ENCODE results near the gene ADAMTSL5. TPM values are rescaled to one million over a fixed set of nuclear protein-coding genes. Genes with fewer than 3 reads are reported as not detected.

Gene ADAMTSL5
- total and polyA plus RNA-seq, 4 experiments from 2014 or later: 1.5 to 3.6 (median 2.4) TPM

- DNase-seq: peak in 1 of 5 donors; percentile 18
- intact Hi-C loops (cut with micrococcal nuclease): no loop called here
- peaks cover 3 to 18% (median 10%) of the 10 kb centered on the region in 4 donors for H3K4me1 Mint-ChIP-seq
- peaks cover 0 to 3% of the 10 kb centered on the region in 2 donors for H3K36me3 Mint-ChIP-seq
- peaks cover 0 to 1% (median 0%) of the 10 kb centered on the region in 8 donors for H3K9me3 Mint-ChIP-seq
- Histone ChIP-seq H3K4me3 (ENCODE audit: low read length in 2 of 2) (no peak overlapping the region), H3K4me1 (ENCODE audit: insufficient read depth, low read length) (peaks cover 15% of the 10 kb centered on the region), H3K27me3 (ENCODE audit: insufficient read depth, low read length) (no peaks in the 10 kb centered on the region), H3K27ac (ENCODE audit: low read depth, low read length) (no peak overlapping the region), H3K9me3 (ENCODE audit: control insufficient read depth in 1 of 2, low read length in 2 of 2) (no peaks in the 10 kb centered on the region), H3K36me3 (ENCODE audit: insufficient read depth, low read length) (no peaks in the 10 kb centered on the region)
- CTCF ChIA-PET (ENCODE audit: partially characterized antibody): no interaction called here
- H3K4me3 Mint-ChIP-seq: peak overlapping the region in 1 of 8 donors; percentile 81
- H3K27ac Mint-ChIP-seq: peak overlapping the region in 2 of 7 donors; percentile 17 to 64
- H3K27me3 Mint-ChIP-seq: peaks cover 0 to 3% of the 10 kb centered on the region in 2 donors
- POLR2A ChIA-PET (ENCODE audit: partially characterized antibody): no interaction called here
Observed at GRCh38 chr19:1492474-1493006, 20.3 kb downstream of the ADAMTSL5 start.

- intact Hi-C loops (cut with micrococcal nuclease): loop anchor here (2.0 kb wide), 1 partner anchor 161 kb away; the partner anchor contains the start of gene TCF3
- H3K4me3 Mint-ChIP-seq: peak overlapping the region; percentile 62 to 84 (median 75)
- DNase-seq: peak in 1 of 5 donors; percentile 23
- H3K9me3 Mint-ChIP-seq: peaks cover 0 to 1% (median 0%) of the 10 kb centered on the region in 8 donors
- peak overlapping the region in 4 of 7 donors; percentile 36 to 74 (median 50) for H3K27ac Mint-ChIP-seq
- H3K27me3 Mint-ChIP-seq: peaks cover 0 to 3% of the 10 kb centered on the region in 2 donors
- H3K36me3 ChIP-seq (ENCODE audit: insufficient read depth, low read length): no peaks in the 10 kb centered on the region
- peaks cover 3 to 18% (median 10%) of the 10 kb centered on the region in 4 donors for H3K4me1 Mint-ChIP-seq
- ChIA-PET POLR2A (ENCODE audit: partially characterized antibody) (no interaction called here), CTCF (ENCODE audit: partially characterized antibody) (interaction anchor here (1.0 to 1.2 kb wide), 2 partner anchors 12 to 17 kb away, joined by 3 to 4 read pairs; no protein-coding TSS in a partner anchor)
- no peaks in the 10 kb centered on the region for H3K27me3 ChIP-seq (ENCODE audit: insufficient read depth, low read length)
- no peaks in the 10 kb centered on the region for H3K9me3 ChIP-seq (ENCODE audit: control insufficient read depth in 1 of 2, low read length in 2 of 2)
- H3K27ac ChIP-seq (ENCODE audit: low read depth, low read length): no peak overlapping the region
- no peak overlapping the region for H3K4me3 ChIP-seq (ENCODE audit: low read length in 2 of 2)
- H3K4me1 ChIP-seq (ENCODE audit: insufficient read depth, low read length): peaks cover 15% of the 10 kb centered on the region
- peaks cover 0 to 3% of the 10 kb centered on the region in 2 donors for H3K36me3 Mint-ChIP-seq
Observed at GRCh38 chr19:1491849-1492170, 21.0 kb downstream of the ADAMTSL5 start.

GRCh38 chr19:1491114-1491848, 21.5 kb downstream of the ADAMTSL5 start, which contains the start of gene REEP6:
REEP6 (plus strand) TSS chr19:1491181; CDS start chr19:1491270, 89 bp downstream.
- Histone ChIP-seq H3K4me3 (ENCODE audit: low read length in 2 of 2) (peak within 1 kb of the TSS; percentile 34 to 58), H3K27me3 (ENCODE audit: insufficient read depth, low read length) (no peaks in the 10 kb centered on the region), H3K27ac (ENCODE audit: low read depth, low read length) (peak within 1 kb of the TSS; percentile 51), H3K9me3 (ENCODE audit: control insufficient read depth in 1 of 2, low read length in 2 of 2) (no peaks in the 10 kb centered on the region), H3K36me3 (ENCODE audit: insufficient read depth, low read length) (no peaks in the 10 kb centered on the region), H3K4me1 (ENCODE audit: insufficient read depth, low read length) (peaks cover 15% of the 10 kb centered on the region)
- intact Hi-C loops (cut with micrococcal nuclease): loop anchor here (2.0 kb wide), 1 partner anchor 162 kb away; the partner anchor contains the start of gene TCF3
- Mint-ChIP-seq H3K27me3 (peaks cover 0 to 3% of the 10 kb centered on the region in 2 donors), H3K36me3 (peaks cover 0 to 3% of the 10 kb centered on the region in 2 donors), H3K27ac (peak within 1 kb of the TSS; percentile 88 to 96 (median 93)), H3K9me3 (peaks cover 0 to 1% (median 0%) of the 10 kb centered on the region in 8 donors), H3K4me3 (peak within 1 kb of the TSS; percentile 86 to 95 (median 90)), H3K4me1 (peaks cover 3 to 18% (median 10%) of the 10 kb centered on the region in 4 donors)
- ChIA-PET CTCF (ENCODE audit: partially characterized antibody) (interaction anchor here (1.0 to 1.3 kb wide), 5 partner anchors 10 to 18 kb away, joined by 3 to 4 read pairs (median 4); no protein-coding TSS in a partner anchor), POLR2A (ENCODE audit: partially characterized antibody) (interaction anchor here (0.6 to 2.5 kb wide), 15 partner anchors 13 to 247 kb away, joined by 3 to 13 read pairs (median 4); partner anchors contain the start of genes C19orf25, CIRBP and TCF3)
- DNase-seq: no peak

GRCh38 chr19:1490311-1491113, 22.3 kb downstream of the ADAMTSL5 start, which contains the start of gene PCSK4:
PCSK4 (minus strand) TSS chr19:1490350; CDS start chr19:1490346, 4 bp downstream.
- peak; percentile 97 to 100 (median 98) for DNase-seq
- Histone ChIP-seq H3K4me1 (ENCODE audit: insufficient read depth, low read length) (peaks cover 15% of the 10 kb centered on the region), H3K27me3 (ENCODE audit: insufficient read depth, low read length) (no peaks in the 10 kb centered on the region), H3K4me3 (ENCODE audit: low read length in 2 of 2) (peak within 1 kb of the TSS; percentile 34 to 58), H3K9me3 (ENCODE audit: control insufficient read depth in 1 of 2, low read length in 2 of 2) (no peaks in the 10 kb centered on the region), H3K36me3 (ENCODE audit: insufficient read depth, low read length) (no peaks in the 10 kb centered on the region), H3K27ac (ENCODE audit: low read depth, low read length) (peak within 1 kb of the TSS; percentile 51)
- Mint-ChIP-seq H3K4me1 (peaks cover 3 to 18% (median 10%) of the 10 kb centered on the region in 4 donors), H3K36me3 (peaks cover 0 to 3% of the 10 kb centered on the region in 2 donors), H3K27me3 (peaks cover 0 to 3% of the 10 kb centered on the region in 2 donors), H3K27ac (peak within 1 kb of the TSS; percentile 88 to 96 (median 93)), H3K4me3 (peak within 1 kb of the TSS; percentile 86 to 95 (median 90)), H3K9me3 (peaks cover 0 to 1% (median 0%) of the 10 kb centered on the region in 8 donors)
- intact Hi-C loops (cut with micrococcal nuclease): loop anchor here (1.0 to 2.0 kb wide), 5 partner anchors 11 to 215 kb away; partner anchors contain the start of genes C19orf25, FAM174C and TCF3
- ChIA-PET POLR2A (ENCODE audit: partially characterized antibody) (interaction anchor here (0.7 to 2.5 kb wide), 17 partner anchors 12 to 246 kb away, joined by 3 to 13 read pairs (median 4); partner anchors contain the start of genes C19orf25, CIRBP and TCF3), CTCF (ENCODE audit: partially characterized antibody) (interaction anchor here (1.0 to 1.3 kb wide), 5 partner anchors 11 to 18 kb away, joined by 3 to 4 read pairs (median 4); no protein-coding TSS in a partner anchor)

- Mint-ChIP-seq H3K36me3 (peaks cover 0 to 3% of the 10 kb centered on the region in 2 donors), H3K4me1 (peaks cover 3 to 18% (median 10%) of the 10 kb centered on the region in 4 donors), H3K4me3 (peak overlapping the region; percentile 42 to 90 (median 56)), H3K27ac (peak overlapping the region in 4 of 7 donors; percentile 30 to 96 (median 64)), H3K27me3 (peaks cover 0 to 3% of the 10 kb centered on the region in 2 donors), H3K9me3 (peaks cover 0 to 1% (median 0%) of the 10 kb centered on the region in 8 donors)
- Histone ChIP-seq H3K27me3 (ENCODE audit: insufficient read depth, low read length) (no peaks in the 10 kb centered on the region), H3K4me1 (ENCODE audit: insufficient read depth, low read length) (peaks cover 15% of the 10 kb centered on the region), H3K27ac (ENCODE audit: low read depth, low read length) (peak overlapping the region; percentile 51), H3K4me3 (ENCODE audit: low read length in 2 of 2) (peak overlapping the region; percentile 34 to 58), H3K36me3 (ENCODE audit: insufficient read depth, low read length) (no peaks in the 10 kb centered on the region), H3K9me3 (ENCODE audit: control insufficient read depth in 1 of 2, low read length in 2 of 2) (no peaks in the 10 kb centered on the region)
- peak in 1 of 5 donors; percentile 29 for DNase-seq
- CTCF ChIA-PET (ENCODE audit: partially characterized antibody): interaction anchor here (1.3 kb wide), 1 partner anchor 14 kb away, joined by 4 read pairs; no protein-coding TSS in a partner anchor
- POLR2A ChIA-PET (ENCODE audit: partially characterized antibody): interaction anchor here (0.8 to 2.5 kb wide), 8 partner anchors 10 to 220 kb away, joined by 3 to 13 read pairs (median 4); partner anchors contain the start of genes C19orf25, CIRBP and TCF3
- intact Hi-C loops (cut with micrococcal nuclease): loop anchor here (1.0 to 2.0 kb wide), 5 partner anchors 10 to 214 kb away; partner anchors contain the start of genes C19orf25, FAM174C and TCF3
Observed at GRCh38 chr19:1489463-1490310, 23.1 kb downstream of the ADAMTSL5 start.
